ENCODE data around the gene CSNK1G2. TPM values are rescaled to one million over a fixed set of nuclear protein-coding genes. Genes with fewer than 3 reads are reported as not detected.

CSNK1G2 gene
- total RNA-seq, 1 experiment from 2014 or later: 100.0 TPM

GRCh38 chr19:1970806-1971502, 30.0 kb downstream of the CSNK1G2 start:
- H3K36me3 Mint-ChIP-seq (ENCODE audit: insufficient read depth in 1 of 3, low read depth in 3 of 3): peaks cover 5 to 21% (median 20%) of the 10 kb centered on the region in 3 experiments; a peak in 6 of 7 replicates
- Histone ChIP-seq H2BK12ac (ENCODE audit: insufficient read length, low read depth, low read length) (no peak overlapping the region), H3K27ac (ENCODE audit: insufficient read length, low read depth, low read length) (no peak overlapping the region), H4K91ac (ENCODE audit: insufficient read length, low read depth, low read length) (no peak overlapping the region), H3K23me2 (ENCODE audit: insufficient read length, low read depth, low read length, poor library complexity, severe bottlenecking) (no peaks in the 10 kb centered on the region), H4K5ac (ENCODE audit: insufficient read length, low read depth, low read length) (no peak overlapping the region), H3K79me2 (ENCODE audit: insufficient read depth, low read length) (peaks cover 8% of the 10 kb centered on the region; the same call in 1 of the 2 replicates), H3K79me1 (ENCODE audit: insufficient read depth, low read depth, low read length, poor library complexity, severe bottlenecking) (peaks cover 3% of the 10 kb centered on the region), H3K9ac (ENCODE audit: extremely low read depth, insufficient read length, low read length) (no peak overlapping the region), H2BK15ac (ENCODE audit: low read depth, low read length) (no peak overlapping the region), H3K56ac (ENCODE audit: insufficient read length, low read depth, low read length) (no peak overlapping the region), H2BK20ac (ENCODE audit: low read depth, low read length, poor library complexity, severe bottlenecking) (no peak overlapping the region), H3K4ac (ENCODE audit: low read depth, low read length) (no peak overlapping the region), H3K4me1 (ENCODE audit: insufficient read depth, low read length) (no peaks in the 10 kb centered on the region), H2AK5ac (ENCODE audit: insufficient read length, low read length) (no peak overlapping the region), H3K9me3 (ENCODE audit: control insufficient read depth, low read depth, low read length) (no peaks in the 10 kb centered on the region), H4K8ac (replicated peaks; ENCODE audit: insufficient read length, low read depth, low read length) (no peak overlapping the region), H3T11ph (ENCODE audit: low read length) (no peak overlapping the region), H2BK5ac (ENCODE audit: insufficient read length, low read length) (no peak overlapping the region), H2AFZ (ENCODE audit: low read length) (no peak overlapping the region), H3K27me3 (ENCODE audit: insufficient read depth, low read length) (no peaks in the 10 kb centered on the region), H3K4me2 (ENCODE audit: insufficient read depth, insufficient read length, low read length) (no peak overlapping the region), H3K18ac (ENCODE audit: insufficient read length, low read depth, low read length) (no peak overlapping the region), H2BK120ac (ENCODE audit: low read depth, low read length, poor library complexity, severe bottlenecking) (no peak overlapping the region), H3K14ac (ENCODE audit: insufficient read depth, low read length) (no peak overlapping the region), H4K20me1 (ENCODE audit: control insufficient read depth, insufficient read depth, insufficient read length) (peaks cover 3% of the 10 kb centered on the region), H3K23ac (ENCODE audit: insufficient read length, low read depth, low read length) (no peak overlapping the region)
- DNase-seq: no peak
- no CpG with 5 or more reads among the region's 27 CpGs for WGBS (ENCODE audit: extremely low coverage, insufficient read length, low lambda C conversion rate)
- H3K4me3 Mint-ChIP-seq: no peak overlapping the region
- H3K27me3 Mint-ChIP-seq (ENCODE audit: low read depth): no peaks in the 10 kb centered on the region
- no peak overlapping the region for H3K27ac Mint-ChIP-seq
- no peak for TF ChIP-seq CTCF (conservative IDR thresholded peaks at IDR 0.05)
- H3K4me1 Mint-ChIP-seq: no peaks in the 10 kb centered on the region
- H3K9me3 Mint-ChIP-seq: no peaks in the 10 kb centered on the region
